Measurements from ENCODE around the gene RSRC1.
"Not testable (repeated sequence)": the region's sequence is repeated elsewhere in the genome, so short reads cannot be mapped to it uniquely, and the experiment has no call there.

Gene RSRC1

DNA sequence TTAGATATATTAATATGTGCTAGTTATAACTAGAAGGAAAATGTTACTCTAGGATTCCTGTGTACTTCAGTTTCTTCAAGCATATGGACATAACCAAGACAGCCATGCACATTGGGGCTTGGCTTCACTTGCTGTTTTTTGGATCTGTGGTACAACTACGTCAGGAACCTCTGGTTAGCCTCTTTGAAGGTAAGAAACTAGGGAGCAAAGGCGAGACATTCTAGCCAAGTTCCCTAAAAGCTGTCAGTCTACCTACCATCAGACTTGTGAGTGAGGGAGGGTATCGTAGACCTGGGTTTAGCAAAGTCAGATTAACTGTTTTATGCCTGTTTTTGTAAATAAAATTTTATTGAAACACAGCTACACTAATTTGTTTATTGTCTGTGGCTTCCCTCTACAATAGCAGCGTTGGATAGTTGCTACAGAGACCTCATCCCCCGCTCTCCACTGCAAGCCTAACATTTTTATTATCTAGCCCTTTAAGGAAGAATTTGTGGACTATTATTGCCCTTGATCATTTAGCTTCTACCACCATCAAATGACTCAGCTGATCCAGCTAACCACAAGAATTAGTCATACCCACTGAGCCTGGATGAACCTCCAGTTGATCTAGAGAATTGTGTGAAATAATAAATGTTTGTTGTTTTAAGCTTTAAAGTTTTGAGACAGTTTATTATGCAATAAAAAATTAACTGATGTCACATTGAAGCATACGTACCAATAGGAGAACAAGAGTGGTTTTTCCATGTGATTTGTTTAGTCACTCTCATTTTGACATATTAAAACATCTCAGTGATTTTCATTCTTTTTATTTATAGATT lies 58.1 kb downstream of the RSRC1 start:
- Mint-ChIP-seq H3K9me3 (no peaks in the 10 kb centered on the region), H3K36me3 (ENCODE audit: insufficient read depth) (peaks cover 5% of the 10 kb centered on the region), H3K4me1 (ENCODE audit: low read depth in 2 of 2) (peaks cover 10 to 16% of the 10 kb centered on the region in 2 donors), H3K27me3 (no peaks in the 10 kb centered on the region), H3K4me3 (no peak overlapping the region), H3K27ac (no peak overlapping the region)
- DNase-seq = no peak
- peak; percentile 41 for ATAC-seq (replicated peaks)

DNA sequence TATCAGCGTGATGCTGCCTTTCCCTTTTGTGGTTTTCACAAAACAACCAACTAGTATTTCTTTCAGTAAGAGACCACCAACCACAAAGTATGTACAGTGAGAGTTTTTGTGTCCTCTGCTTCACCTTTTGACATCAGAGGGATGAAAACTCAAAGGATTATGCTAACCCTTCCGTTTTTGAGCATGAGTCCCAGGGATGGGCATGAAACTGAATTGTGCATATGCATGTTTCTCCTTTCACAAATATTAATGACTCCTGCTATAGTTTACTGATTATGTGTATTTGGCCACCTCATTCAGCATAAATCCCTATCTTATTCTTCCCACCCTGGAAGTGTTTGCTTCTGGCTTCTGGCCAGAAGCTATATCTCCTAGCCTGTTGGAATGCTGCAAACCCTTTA lies 59.2 kb downstream of the RSRC1 start:
- H3K27ac Mint-ChIP-seq = peak overlapping the region in 1 of 2 donors; percentile 47
- no peaks in the 10 kb centered on the region for H3K9me3 Mint-ChIP-seq
- ATAC-seq (replicated peaks) = no peak
- peaks cover 5% of the 10 kb centered on the region for H3K36me3 Mint-ChIP-seq (ENCODE audit: insufficient read depth)
- no peak overlapping the region for H3K4me3 Mint-ChIP-seq
- H3K4me1 Mint-ChIP-seq (ENCODE audit: low read depth in 2 of 2) = peaks cover 10 to 16% of the 10 kb centered on the region in 2 donors
- no peaks in the 10 kb centered on the region for H3K27me3 Mint-ChIP-seq
- no peak for DNase-seq

DNA sequence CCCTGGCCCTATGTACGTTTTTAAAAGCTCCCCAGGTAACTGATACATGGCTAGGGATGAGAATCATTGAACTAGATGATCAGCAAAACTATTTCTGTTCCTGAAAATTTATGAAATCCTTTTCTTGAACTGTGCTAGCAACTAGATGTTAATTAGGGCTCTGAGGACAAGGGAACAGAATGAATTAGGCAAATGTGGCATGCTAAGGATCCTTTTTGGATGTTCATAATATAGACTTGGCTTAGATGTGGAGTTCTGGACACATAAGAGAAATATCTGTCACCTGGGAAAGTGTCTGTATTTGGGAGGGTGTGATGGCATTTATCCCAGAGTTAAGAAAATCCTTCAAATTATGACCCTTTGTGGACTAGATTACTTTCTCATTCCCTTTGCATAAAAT lies 71.2 kb downstream of the RSRC1 start:
- Mint-ChIP-seq H3K27ac (no peak overlapping the region), H3K4me1 (ENCODE audit: low read depth in 2 of 2) (peaks cover 2 to 9% of the 10 kb centered on the region in 2 donors), H3K27me3 (no peaks in the 10 kb centered on the region), H3K9me3 (no peaks in the 10 kb centered on the region), H3K4me3 (no peak overlapping the region), H3K36me3 (ENCODE audit: insufficient read depth) (peaks cover 3% of the 10 kb centered on the region)
- ATAC-seq (replicated peaks) (no peak), DNase-seq (no peak)

DNA sequence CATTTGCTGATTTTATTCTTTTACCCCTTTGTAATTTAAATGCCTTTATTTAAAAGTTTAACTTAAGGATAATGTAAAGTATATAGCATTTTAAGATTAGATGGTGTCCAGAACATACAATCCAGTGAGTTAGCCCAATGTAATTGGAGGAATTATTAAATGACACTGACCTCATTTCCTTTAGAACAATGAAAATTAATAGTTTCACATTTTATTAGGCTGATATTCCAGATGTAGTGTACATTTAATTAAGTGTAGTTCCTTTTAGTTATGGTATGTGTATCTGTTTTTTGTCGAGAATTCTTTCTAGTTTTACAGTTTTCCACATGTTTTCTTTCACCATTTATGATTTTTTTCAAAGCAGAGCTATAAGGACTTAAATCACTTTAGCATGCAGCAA lies 75.8 kb downstream of the RSRC1 start:
- ATAC-seq (replicated peaks) (no peak), DNase-seq (no peak)
- Mint-ChIP-seq H3K27ac (no peak overlapping the region), H3K4me1 (ENCODE audit: low read depth in 2 of 2) (peaks cover 2 to 23% of the 10 kb centered on the region in 2 donors), H3K27me3 (no peaks in the 10 kb centered on the region), H3K4me3 (no peak overlapping the region), H3K9me3 (no peaks in the 10 kb centered on the region), H3K36me3 (ENCODE audit: insufficient read depth) (peaks cover 3% of the 10 kb centered on the region)

DNA sequence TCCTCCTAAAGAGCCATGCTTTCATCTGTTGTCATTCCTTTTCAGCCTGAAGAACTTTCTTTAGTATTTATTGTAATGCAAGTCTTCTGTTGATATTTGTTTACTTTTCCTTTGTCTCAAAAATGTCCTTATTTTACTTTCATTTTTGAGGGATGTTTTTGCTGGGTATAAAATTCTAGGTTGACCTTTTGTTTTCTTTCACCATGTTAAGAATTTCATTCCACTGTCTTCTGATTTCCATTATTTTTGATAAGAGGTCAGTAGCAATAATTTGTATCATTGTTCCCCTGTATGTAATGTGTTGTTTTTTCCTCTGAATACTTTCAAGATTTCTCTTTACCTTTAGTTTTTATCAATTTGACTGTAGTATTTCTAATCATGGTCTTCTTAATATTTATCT lies 91.1 kb downstream of the RSRC1 start:
- Mint-ChIP-seq H3K4me3 (no peak overlapping the region), H3K36me3 (ENCODE audit: insufficient read depth) (peaks cover 9% of the 10 kb centered on the region), H3K27ac (no peak overlapping the region), H3K27me3 (no peaks in the 10 kb centered on the region), H3K4me1 (ENCODE audit: low read depth in 2 of 2) (peaks cover 6 to 19% of the 10 kb centered on the region in 2 donors), H3K9me3 (peaks cover 12 to 40% of the 10 kb centered on the region in 2 donors)
- no peak for ATAC-seq (replicated peaks)
- DNase-seq = no peak

DNA sequence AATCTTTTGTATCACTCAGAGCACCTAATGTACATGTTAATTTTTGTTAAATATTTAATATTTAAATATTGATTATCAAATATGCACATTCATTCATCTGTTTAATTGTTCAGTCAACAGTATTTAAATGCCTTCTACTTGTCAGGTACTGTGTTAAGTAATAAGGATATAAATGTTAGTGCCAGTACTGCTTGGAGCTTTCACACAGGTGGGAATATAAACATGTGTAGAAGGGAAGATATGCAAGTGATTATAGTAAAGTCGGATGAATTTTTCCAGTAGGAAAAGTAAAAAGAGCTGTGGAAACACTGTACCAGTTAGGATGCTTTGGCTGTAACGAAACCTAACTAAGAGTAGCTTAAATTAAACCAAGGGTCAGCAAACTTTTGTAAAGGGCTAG lies 95.4 kb downstream of the RSRC1 start:
- no peak overlapping the region for H3K27ac Mint-ChIP-seq
- H3K27me3 Mint-ChIP-seq = no peaks in the 10 kb centered on the region
- peaks cover 2 to 14% of the 10 kb centered on the region in 2 donors for H3K9me3 Mint-ChIP-seq
- H3K4me3 Mint-ChIP-seq = no peak overlapping the region
- ATAC-seq (replicated peaks) (no peak), DNase-seq (no peak)
- peaks cover 2 to 12% of the 10 kb centered on the region in 2 donors for H3K4me1 Mint-ChIP-seq (ENCODE audit: low read depth in 2 of 2)
- H3K36me3 Mint-ChIP-seq (ENCODE audit: insufficient read depth) = peaks cover 9% of the 10 kb centered on the region

DNA sequence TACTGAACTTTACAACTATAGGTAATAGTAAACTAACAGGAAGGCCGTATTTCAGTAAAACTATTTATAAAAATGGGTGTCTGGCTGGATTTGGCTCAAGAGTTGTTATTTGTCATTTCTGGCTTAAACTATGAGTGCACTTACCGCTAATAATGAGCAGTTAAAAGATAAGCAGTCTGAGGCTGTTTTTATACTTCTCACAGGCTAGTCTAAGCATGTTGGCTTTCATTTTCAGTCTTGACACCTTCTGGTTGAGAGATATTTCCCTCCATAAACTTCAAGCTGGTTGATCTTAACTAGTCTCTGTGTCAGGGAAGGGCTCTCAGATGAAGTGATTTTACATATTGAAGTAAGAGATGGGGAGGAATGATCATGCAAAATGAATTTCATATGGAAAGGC lies 96.1 kb downstream of the RSRC1 start:
- Mint-ChIP-seq H3K4me3 (no peak overlapping the region), H3K27ac (no peak overlapping the region), H3K4me1 (ENCODE audit: low read depth in 2 of 2) (peaks cover 2 to 12% of the 10 kb centered on the region in 2 donors), H3K27me3 (no peaks in the 10 kb centered on the region), H3K9me3 (peaks cover 2 to 7% of the 10 kb centered on the region in 2 donors), H3K36me3 (ENCODE audit: insufficient read depth) (peaks cover 8% of the 10 kb centered on the region)
- ATAC-seq (replicated peaks) (no peak), DNase-seq (no peak)

DNA sequence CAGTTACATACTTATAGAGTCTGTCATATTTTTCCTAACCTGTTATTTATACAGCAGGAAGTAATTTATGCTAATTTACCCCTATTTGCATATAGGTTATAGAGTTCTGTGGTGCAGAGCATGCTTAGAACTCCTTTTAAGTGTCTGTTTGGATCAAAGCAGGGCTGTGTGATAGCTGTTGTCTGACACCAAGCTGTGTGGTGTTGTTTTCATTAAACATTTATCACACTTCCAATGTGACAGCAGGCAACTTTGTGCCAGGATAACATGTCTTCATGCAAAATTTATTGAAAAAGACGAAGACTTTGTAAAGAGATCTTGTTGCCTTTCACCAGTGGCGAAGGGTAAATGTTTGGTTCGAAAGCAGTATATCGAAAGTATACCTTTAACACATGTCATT lies 100.2 kb downstream of the RSRC1 start:
- peaks cover 0 to 9% of the 10 kb centered on the region in 2 donors for H3K4me1 Mint-ChIP-seq (ENCODE audit: low read depth in 2 of 2)
- H3K27ac Mint-ChIP-seq = no peak overlapping the region
- DNase-seq (no peak), ATAC-seq (replicated peaks) (no peak)
- no peaks in the 10 kb centered on the region for H3K36me3 Mint-ChIP-seq (ENCODE audit: insufficient read depth)
- H3K27me3 Mint-ChIP-seq = no peaks in the 10 kb centered on the region
- H3K4me3 Mint-ChIP-seq = no peak overlapping the region
- no peaks in the 10 kb centered on the region for H3K9me3 Mint-ChIP-seq

DNA sequence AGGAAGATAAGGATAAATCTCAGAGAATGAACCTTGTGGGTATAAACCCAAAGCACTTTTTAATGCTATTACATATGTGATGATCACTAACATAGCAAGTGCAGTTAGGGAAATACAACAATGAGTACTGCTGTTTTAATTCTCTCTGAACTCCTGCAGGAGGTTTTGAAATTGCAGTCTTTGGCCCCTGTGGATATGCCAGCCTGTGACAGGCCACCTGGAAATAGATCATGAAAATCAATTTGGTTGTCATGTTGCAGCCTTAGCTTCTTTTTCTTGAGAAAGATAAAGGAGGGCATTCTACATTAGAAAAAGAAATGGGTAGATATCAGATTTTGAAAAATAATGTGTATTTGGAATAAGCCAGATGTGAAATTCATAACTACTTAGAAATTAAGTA lies 103.6 kb downstream of the RSRC1 start:
- Mint-ChIP-seq H3K9me3 (no peaks in the 10 kb centered on the region), H3K27ac (no peak overlapping the region), H3K36me3 (ENCODE audit: insufficient read depth) (no peaks in the 10 kb centered on the region), H3K4me3 (no peak overlapping the region), H3K4me1 (ENCODE audit: low read depth in 2 of 2) (peaks cover 0 to 6% of the 10 kb centered on the region in 2 donors), H3K27me3 (no peaks in the 10 kb centered on the region)
- ATAC-seq (replicated peaks) (no peak), DNase-seq (no peak)

DNA sequence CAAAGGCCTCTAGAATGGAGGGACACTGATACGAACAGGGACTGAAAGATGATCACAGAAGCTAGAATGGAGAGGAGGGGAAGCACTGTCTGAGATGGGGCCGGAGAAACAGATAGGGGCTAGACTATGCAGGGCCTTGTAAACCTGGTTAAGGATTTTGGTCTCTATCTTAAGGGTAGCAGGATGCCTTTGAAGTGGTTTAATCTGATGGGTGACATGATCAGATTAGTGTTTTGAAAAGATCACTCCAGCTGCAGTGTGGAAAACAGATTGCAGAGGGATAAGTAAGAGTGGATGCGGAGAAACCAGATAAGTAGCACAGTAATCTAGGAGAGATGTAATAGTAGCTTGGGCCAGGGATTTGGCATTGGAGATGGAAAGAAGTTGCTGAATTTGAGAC lies 108.1 kb downstream of the RSRC1 start:
- H3K36me3 Mint-ChIP-seq (ENCODE audit: insufficient read depth) = no peaks in the 10 kb centered on the region
- H3K27me3 Mint-ChIP-seq = no peaks in the 10 kb centered on the region
- no peaks in the 10 kb centered on the region for H3K9me3 Mint-ChIP-seq
- no peak for DNase-seq
- H3K27ac Mint-ChIP-seq = no peak overlapping the region
- no peak for ATAC-seq (replicated peaks)
- H3K4me1 Mint-ChIP-seq (ENCODE audit: low read depth in 2 of 2) = peaks cover 0 to 9% of the 10 kb centered on the region in 2 donors
- H3K4me3 Mint-ChIP-seq = no peak overlapping the region

DNA sequence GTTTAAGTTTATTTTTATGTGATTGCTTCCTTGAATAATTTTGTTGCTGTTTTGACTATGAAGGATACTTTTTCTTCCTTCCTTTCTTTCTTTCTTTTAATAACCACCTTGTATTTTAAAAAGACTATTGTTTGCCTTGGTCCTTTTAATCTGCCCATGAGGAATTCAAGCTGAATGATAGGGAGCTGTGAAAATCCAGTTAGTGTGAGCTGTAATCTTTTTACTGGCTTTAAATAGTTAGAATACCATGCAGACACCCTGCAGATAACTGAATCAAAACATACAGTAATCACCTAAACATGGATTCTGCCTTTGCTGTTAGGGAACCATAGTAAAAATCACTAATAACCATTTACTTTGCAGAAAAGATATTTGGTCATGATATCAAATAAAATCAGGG lies 110.7 kb downstream of the RSRC1 start:
- no peak overlapping the region for H3K27ac Mint-ChIP-seq
- H3K27me3 Mint-ChIP-seq = no peaks in the 10 kb centered on the region
- ATAC-seq (replicated peaks) (no peak), DNase-seq (no peak)
- no peak overlapping the region for H3K4me3 Mint-ChIP-seq
- H3K4me1 Mint-ChIP-seq (ENCODE audit: low read depth in 2 of 2) = peaks cover 0 to 7% of the 10 kb centered on the region in 2 donors
- H3K36me3 Mint-ChIP-seq (ENCODE audit: insufficient read depth) = no peaks in the 10 kb centered on the region
- H3K9me3 Mint-ChIP-seq = no peaks in the 10 kb centered on the region

DNA sequence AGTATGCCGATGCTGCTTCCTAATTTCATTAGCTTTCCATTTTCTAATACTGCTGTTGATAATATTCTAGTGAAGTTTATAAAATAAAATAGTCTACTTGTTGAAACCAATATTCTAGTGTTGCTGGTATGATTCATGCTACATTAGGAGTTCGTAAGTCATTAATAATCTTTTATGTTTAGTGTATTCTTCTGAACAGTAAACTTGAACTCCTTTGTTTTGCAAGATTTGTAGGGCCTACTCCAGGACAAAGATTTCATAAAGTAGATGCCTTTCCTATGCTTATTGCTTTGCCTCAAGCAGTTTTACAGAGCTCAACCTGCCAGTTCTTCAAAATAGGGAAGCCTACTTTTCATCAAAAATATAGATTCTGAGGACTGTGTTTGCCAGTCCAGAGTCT lies 111.5 kb downstream of the RSRC1 start:
- no peaks in the 10 kb centered on the region for H3K36me3 Mint-ChIP-seq (ENCODE audit: insufficient read depth)
- no peaks in the 10 kb centered on the region for H3K9me3 Mint-ChIP-seq
- H3K4me3 Mint-ChIP-seq = no peak overlapping the region
- H3K4me1 Mint-ChIP-seq (ENCODE audit: low read depth in 2 of 2) = peaks cover 0 to 7% of the 10 kb centered on the region in 2 donors
- no peak for ATAC-seq (replicated peaks)
- DNase-seq = no peak
- no peaks in the 10 kb centered on the region for H3K27me3 Mint-ChIP-seq
- no peak overlapping the region for H3K27ac Mint-ChIP-seq

DNA sequence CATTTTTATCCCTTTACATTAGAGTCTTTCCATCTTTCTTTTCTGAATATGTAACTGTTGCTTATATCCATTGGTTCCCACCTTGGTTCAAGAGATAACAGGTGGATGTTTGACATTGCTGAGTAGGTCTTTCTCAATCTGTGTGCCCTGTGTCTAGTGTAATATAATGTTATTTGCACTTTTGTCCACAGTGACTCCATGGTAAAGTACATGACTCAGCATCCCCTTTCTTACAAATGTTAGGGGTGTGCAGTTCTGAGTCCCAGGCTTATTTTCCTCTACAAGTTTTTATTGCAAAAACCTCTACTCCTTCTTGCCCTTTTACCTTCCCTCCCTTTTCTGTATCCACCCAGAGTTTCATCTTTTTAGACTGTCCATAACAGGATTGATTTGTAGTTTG lies 116.5 kb downstream of the RSRC1 start:
- Mint-ChIP-seq H3K27me3 (no peaks in the 10 kb centered on the region), H3K27ac (peak overlapping the region in 1 of 2 donors; percentile 52), H3K36me3 (ENCODE audit: insufficient read depth) (peaks cover 6% of the 10 kb centered on the region), H3K4me3 (no peak overlapping the region), H3K9me3 (no peaks in the 10 kb centered on the region), H3K4me1 (ENCODE audit: low read depth in 2 of 2) (peaks cover 0 to 16% of the 10 kb centered on the region in 2 donors)
- ATAC-seq (replicated peaks) = no peak
- DNase-seq = no peak

DNA sequence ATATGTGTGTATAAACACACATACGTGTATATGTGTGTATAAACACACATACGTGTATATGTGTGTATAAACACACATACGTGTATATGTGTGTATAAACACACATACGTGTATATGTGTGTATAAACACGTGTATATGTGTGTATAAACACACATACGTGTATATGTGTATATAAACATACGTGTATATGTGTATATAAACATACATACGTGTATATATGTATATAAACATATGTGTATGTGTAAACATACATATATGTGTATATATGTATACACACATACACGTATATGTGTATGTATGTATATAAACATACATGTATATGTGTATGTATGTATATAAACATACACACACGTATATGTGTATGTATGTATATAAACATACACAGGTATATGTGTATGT lies 119.1 kb downstream of the RSRC1 start:
- ATAC-seq (replicated peaks); H3K36me3 Mint-ChIP-seq (ENCODE audit: insufficient read depth); H3K4me3 Mint-ChIP-seq; H3K27ac Mint-ChIP-seq; H3K9me3 Mint-ChIP-seq; H3K4me1 Mint-ChIP-seq (ENCODE audit: low read depth in 2 of 2); DNase-seq; H3K27me3 Mint-ChIP-seq: not testable (repeated sequence)

All from effector memory CD8-positive, alpha-beta T cell (primary cell).